GM19035 (cell line): ENCODE data around the gene SLC10A4.
"Not testable (repeated sequence)": the region's sequence is repeated elsewhere in the genome, so short reads cannot be mapped to it uniquely, and the experiment has no call there.

Source experiments
- ATAC-seq: cut with Tn5 transposase; IDR thresholded peaks from one replicate; pipeline ENCODE4 v1.9.1; 2021; ENCODE audit not compliant: unreplicated experiment

The SLC10A4 gene

GRCh38 chr4:48483006-48483776 lies at the start of gene SLC10A4:
Gene SLC10A4, plus strand, starts transcription at chr4:48483343. Its CDS starts 219 bp downstream, at chr4:48483562.
- ATAC-seq = no peak

- ATAC-seq = no peak
Observed at GRCh38 chr4:48436318-48436717, 46.8 kb upstream of the SLC10A4 start.

- ATAC-seq = no peak
Observed at GRCh38 chr4:48439988-48440387, 43.2 kb upstream of the SLC10A4 start.

- not testable (repeated sequence) for ATAC-seq
Observed at GRCh38 chr4:48440914-48441313, 42.2 kb upstream of the SLC10A4 start.

GRCh38 chr4:48445704-48446103 lies 37.4 kb upstream of the SLC10A4 start:
- no peak for ATAC-seq

- no peak for ATAC-seq
Observed at GRCh38 chr4:48446642-48447041, 36.5 kb upstream of the SLC10A4 start.

- no peak for ATAC-seq
Observed at GRCh38 chr4:48449151-48449550, 34.0 kb upstream of the SLC10A4 start.

GRCh38 chr4:48450740-48451139 lies 32.4 kb upstream of the SLC10A4 start:
- no peak for ATAC-seq

- not testable (repeated sequence) for ATAC-seq
Observed at GRCh38 chr4:48451656-48452055, 31.5 kb upstream of the SLC10A4 start.

- no peak for ATAC-seq
Observed at GRCh38 chr4:48454591-48454990, 28.6 kb upstream of the SLC10A4 start.

GRCh38 chr4:48461000-48461399 lies 22.1 kb upstream of the SLC10A4 start:
- ATAC-seq = no peak

GRCh38 chr4:48462363-48462762 lies 20.8 kb upstream of the SLC10A4 start:
- no peak for ATAC-seq

- ATAC-seq = no peak
Observed at GRCh38 chr4:48467442-48467841, 15.7 kb upstream of the SLC10A4 start.

GRCh38 chr4:48467891-48468290 lies 15.3 kb upstream of the SLC10A4 start:
- no peak for ATAC-seq

- no peak for ATAC-seq
Observed at GRCh38 chr4:48470137-48470536, 13.0 kb upstream of the SLC10A4 start.

GRCh38 chr4:48470570-48470969 lies 12.6 kb upstream of the SLC10A4 start:
- ATAC-seq = no peak

GRCh38 chr4:48472794-48473193 lies 10.3 kb upstream of the SLC10A4 start:
- no peak for ATAC-seq

GRCh38 chr4:48475770-48476169 lies 7.4 kb upstream of the SLC10A4 start:
- no peak for ATAC-seq

- ATAC-seq = no peak
Observed at GRCh38 chr4:48478273-48478672, 4.9 kb upstream of the SLC10A4 start.

GRCh38 chr4:48481581-48481980 lies 1.6 kb upstream of the SLC10A4 start:
- no peak for ATAC-seq

- ATAC-seq = no peak
Observed at GRCh38 chr4:48483777-48484493, 792 bp downstream of the SLC10A4 start.

- no peak for ATAC-seq
Observed at GRCh38 chr4:48484494-48485168, 1.5 kb downstream of the SLC10A4 start.
